ENCODE data around the gene SYCP2.

DNA sequence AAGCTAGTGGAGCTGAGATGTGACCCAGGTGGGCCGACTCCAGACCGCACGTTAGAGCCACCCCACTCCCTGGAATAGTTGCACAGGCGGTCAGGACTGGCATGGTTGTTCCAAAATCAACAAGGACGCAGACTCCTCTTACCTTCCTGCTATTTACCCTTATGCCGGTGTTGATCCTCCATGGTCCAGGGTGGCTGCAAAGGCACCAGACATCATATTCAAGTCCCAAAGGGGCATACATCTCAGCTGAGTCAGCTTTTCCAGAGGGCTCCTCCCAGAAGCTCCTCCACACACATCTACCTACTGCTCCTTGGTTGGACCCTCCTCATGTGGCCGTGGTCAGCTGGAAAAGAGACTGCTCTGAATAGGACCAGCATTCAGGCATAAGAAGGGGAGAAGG is 112.2 kb downstream of the SYCP2 start:
- TF ChIP-seq CTCF (conservative IDR thresholded peaks at IDR 0.05 in 1 of 2, IDR thresholded peaks at IDR 0.05 in 1 of 2; ENCODE audit: extremely low read depth in 1 of 2, insufficient read depth in 1 of 2, low read depth in 1 of 2, low read length in 2 of 2) (no peak), EZH2 (IDR thresholded peaks at IDR 0.05; ENCODE audit: borderline replicate concordance, low read length) (no peak)

Measured in mammary epithelial cell (primary cell).